AG10803 (cell line): Measurements from ENCODE around the gene B4GALNT4.
"Not testable (repeated sequence)": the region's sequence is repeated elsewhere in the genome, so short reads cannot be mapped to it uniquely, and the experiment has no call there.

Source experiments
- DNase-seq: peaks from one replicate; pipeline ENCODE4 v3.0.0; 2010; ENCODE audit warnings: low read depth
- H3K4me3 ChIP-seq: 2 replicates; pipeline ENCODE4 v1.5.1; 2011; ENCODE audit warnings: mild to moderate bottlenecking, low read length, control low read depth
- TF ChIP-seq, protein P1 (sequence below): conservative IDR thresholded peaks from 2 replicates; pipeline ENCODE4 v1.5.1; 2011; ENCODE audit warnings: mild to moderate bottlenecking, low read length, control low read depth, inconsistent platforms

The B4GALNT4 gene, protein sequence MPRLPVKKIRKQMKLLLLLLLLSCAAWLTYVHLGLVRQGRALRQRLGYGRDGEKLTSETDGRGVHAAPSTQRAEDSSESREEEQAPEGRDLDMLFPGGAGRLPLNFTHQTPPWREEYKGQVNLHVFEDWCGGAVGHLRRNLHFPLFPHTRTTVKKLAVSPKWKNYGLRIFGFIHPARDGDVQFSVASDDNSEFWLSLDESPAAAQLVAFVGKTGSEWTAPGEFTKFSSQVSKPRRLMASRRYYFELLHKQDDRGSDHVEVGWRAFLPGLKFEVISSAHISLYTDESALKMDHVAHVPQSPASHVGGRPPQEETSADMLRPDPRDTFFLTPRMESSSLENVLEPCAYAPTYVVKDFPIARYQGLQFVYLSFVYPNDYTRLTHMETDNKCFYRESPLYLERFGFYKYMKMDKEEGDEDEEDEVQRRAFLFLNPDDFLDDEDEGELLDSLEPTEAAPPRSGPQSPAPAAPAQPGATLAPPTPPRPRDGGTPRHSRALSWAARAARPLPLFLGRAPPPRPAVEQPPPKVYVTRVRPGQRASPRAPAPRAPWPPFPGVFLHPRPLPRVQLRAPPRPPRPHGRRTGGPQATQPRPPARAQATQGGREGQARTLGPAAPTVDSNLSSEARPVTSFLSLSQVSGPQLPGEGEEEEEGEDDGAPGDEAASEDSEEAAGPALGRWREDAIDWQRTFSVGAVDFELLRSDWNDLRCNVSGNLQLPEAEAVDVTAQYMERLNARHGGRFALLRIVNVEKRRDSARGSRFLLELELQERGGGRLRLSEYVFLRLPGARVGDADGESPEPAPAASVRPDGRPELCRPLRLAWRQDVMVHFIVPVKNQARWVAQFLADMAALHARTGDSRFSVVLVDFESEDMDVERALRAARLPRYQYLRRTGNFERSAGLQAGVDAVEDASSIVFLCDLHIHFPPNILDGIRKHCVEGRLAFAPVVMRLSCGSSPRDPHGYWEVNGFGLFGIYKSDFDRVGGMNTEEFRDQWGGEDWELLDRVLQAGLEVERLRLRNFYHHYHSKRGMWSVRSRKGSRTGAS

DNA sequence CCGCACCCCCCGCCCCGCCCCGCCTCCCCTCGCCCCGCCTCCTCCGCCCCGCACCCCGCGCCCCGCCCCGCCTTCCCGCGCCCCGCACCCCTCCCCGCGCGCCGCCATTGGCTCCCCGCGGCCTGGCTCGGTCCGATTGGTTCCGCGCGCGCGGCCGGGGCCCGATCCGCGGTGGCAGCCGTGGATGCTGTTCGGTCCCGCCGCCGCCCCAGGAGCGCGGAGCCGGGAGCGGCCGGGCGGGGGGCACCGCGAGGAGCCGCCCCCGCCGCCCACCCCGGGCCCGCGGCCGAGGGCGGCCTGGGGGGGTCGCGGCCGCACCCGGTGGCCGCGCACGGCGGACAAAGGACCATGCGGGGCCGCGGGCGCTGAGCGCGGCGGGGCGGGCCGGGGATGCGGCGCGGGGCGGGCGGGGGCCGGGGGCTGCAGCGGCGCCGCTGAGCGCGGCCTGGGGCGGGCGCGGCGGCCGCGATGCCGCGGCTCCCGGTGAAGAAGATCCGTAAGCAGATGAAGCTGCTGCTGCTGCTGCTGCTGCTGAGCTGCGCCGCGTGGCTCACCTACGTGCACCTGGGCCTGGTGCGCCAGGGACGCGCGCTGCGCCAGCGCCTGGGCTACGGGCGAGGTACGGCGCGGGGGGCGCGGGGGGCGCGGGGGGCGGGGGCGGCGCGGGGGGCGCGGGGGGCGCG is at the start of gene B4GALNT4:
B4GALNT4 (plus strand) TSS at position 164 of the 683 bp plus-strand sequence; CDS start at position 469, 305 bp downstream.
- DNase-seq = no peak
- peak within 1 kb of the TSS; percentile 23; the same call in 1 of the 2 replicates for H3K4me3 ChIP-seq
- TF ChIP-seq, protein P1, sequence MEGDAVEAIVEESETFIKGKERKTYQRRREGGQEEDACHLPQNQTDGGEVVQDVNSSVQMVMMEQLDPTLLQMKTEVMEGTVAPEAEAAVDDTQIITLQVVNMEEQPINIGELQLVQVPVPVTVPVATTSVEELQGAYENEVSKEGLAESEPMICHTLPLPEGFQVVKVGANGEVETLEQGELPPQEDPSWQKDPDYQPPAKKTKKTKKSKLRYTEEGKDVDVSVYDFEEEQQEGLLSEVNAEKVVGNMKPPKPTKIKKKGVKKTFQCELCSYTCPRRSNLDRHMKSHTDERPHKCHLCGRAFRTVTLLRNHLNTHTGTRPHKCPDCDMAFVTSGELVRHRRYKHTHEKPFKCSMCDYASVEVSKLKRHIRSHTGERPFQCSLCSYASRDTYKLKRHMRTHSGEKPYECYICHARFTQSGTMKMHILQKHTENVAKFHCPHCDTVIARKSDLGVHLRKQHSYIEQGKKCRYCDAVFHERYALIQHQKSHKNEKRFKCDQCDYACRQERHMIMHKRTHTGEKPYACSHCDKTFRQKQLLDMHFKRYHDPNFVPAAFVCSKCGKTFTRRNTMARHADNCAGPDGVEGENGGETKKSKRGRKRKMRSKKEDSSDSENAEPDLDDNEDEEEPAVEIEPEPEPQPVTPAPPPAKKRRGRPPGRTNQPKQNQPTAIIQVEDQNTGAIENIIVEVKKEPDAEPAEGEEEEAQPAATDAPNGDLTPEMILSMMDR = no peak

DNA sequence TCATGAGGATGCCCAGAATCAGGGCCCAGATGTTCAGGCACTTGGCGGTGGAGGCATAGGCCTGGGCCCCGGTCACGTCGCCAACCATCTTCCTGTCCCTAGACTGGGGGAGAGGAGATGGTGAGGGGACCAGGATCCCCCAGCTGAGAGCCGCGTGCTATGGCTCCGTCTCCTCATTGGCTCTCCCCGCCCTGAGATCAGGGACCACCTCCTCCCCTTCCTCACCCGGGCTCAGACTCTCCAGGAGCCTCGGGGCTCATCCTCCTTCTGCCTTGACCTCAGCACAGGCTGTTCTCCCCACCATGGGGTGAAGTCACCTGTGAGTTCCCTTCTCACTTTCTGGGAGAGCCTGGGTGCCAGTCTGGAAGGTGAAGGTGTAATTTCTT is 49.4 kb upstream of the B4GALNT4 start:
- peak overlapping the region; percentile 87 for H3K4me3 ChIP-seq
- DNase-seq = not testable (repeated sequence)

DNA sequence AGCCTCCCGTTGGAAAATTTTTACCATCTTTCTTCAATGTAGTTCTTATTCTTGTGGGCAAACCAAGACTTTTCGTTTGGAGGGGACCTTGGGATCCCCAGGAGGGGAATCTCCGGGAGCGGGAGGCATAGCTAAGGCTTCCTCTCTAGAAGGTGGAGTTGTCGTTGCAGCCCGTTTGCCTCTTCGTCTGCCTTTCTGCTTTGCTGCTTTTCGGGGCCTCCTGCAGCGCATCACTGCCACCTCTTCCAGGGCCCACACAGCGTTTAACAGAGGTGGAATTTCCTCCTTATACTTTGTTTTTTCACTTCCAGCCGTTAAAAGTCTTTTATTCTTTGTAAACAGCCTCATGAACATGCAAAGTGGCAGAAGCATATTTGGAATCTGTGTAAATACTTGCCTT is 45.1 kb upstream of the B4GALNT4 start:
- H3K4me3 ChIP-seq = no peak overlapping the region
- TF ChIP-seq, protein P1 = no peak

DNA sequence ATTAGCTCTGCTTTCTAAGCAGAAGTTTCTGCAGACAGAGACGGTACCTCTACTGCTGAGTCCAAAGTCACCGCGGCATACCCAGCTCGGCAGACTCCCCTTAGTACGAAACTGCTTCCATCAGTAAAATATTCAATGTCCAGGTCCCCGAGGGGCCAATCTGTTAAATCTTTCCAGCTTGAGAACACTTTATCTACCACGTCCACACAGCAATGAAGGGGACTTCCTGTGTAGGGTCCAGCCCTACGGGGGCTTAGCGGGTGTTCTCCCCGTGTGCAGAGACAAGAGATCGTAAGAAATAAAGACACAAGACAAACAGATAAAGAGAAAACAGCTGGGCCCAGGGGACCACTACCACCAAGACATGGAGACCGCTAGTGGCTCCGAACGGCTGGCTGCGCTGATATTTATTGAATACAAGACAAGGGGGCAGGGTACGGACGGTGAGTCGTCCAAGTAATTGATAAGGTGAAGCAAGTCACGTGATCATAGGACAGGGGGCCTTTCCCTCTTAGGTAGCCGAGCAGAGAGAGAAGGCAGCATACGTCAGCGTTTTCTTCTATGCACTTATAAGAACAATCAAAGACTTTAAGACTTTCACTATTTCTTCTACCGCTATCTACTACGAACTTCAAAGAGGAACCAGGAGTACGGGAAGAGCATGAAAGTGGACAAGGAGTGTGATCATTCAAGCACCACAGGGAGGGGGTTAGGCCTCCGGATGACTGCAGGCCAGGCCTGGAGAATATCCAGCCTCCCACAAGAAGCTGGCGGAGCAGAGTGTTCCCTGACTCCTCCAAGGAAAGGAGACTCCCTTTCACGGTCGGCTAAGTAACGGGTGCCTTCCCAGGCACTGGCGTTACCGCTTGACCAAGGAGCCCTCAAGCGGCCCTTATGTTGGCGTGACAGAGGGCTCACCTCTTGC is 44.4 kb upstream of the B4GALNT4 start:
- not testable (repeated sequence) for DNase-seq, H3K4me3 ChIP-seq

More for the DNA sequence above, 45.1 kb upstream of the B4GALNT4 start:
- DNase-seq = no peak

DNA sequence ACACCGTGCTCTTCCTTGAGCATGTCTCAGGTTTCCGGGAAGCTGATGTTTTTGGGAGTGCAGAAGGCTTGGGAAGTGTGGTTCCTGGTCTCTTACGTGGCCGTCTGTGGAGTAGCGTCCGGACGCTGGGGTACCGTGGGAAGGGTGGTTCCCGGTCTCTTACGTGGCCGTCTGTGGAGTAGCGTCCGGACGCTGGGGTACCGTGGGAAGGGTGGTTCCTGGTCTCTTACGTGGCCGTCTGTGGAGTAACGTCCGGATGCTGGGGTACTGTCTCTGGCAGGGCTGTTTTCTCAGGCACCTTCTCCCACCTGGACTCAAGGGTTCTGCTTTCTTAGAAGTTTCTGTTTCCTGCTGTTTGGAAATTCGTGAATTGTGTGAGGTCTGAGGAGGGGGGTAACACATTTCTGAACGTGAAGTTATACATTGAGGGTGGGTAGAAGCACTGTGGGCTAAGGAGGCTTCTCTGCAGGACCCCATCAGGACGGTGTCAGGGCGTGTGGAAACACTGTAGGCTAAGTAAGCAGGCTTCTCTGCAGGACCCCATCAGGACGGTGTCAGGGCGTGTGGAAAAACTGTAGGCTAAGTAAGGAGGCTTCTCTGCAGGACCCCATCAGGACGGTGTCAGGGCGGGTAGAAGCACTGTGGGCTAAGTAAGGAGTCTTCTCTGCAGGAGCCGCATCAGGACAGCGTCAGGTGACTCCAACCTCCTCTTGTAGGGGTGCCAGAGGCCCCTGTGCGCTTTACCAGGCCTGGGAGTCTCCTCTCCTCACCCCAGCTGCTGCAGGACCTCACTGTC is 43.3 kb upstream of the B4GALNT4 start:
- DNase-seq = no peak
- H3K4me3 ChIP-seq = no peak overlapping the region
- TF ChIP-seq, protein P1 = no peak

DNA sequence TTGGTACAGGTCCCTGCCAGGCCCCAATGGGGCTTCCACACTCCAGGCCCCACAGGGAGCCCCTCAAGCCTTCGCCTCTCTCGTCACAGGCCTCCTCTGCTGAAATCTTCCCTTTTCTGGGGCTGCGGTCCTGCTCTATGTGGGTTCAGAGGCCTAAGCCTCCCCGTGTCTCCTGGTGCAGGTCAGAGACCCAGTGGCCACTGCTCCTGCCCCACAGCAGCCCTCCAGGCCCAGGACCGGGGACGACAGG is 42.8 kb upstream of the B4GALNT4 start:
- no peak overlapping the region for H3K4me3 ChIP-seq
- no peak for DNase-seq
- TF ChIP-seq, protein P1 = no peak
